K562 (cell line): ENCODE measurements around the gene EPHB1. TPM values are rescaled to one million over a fixed set of nuclear protein-coding genes. Genes with fewer than 3 reads are reported as not detected.

Experiments used
- ATF2 ChIP-seq: sonication (generic); formaldehyde crosslinking; IDR thresholded peaks from 2 replicates; pipeline ENCODE4 v1.8.1; 2022; ENCODE audit warnings: missing genetic modification reagents
- CHD7 ChIP-seq: fragments of 200-600 bp; sonication (generic); IDR thresholded peaks from one replicate; pipeline ENCODE4 v1.6.1; 2012; ENCODE audit warnings: mild to moderate bottlenecking, low read depth, low read length, inconsistent platforms
- ETV1 ChIP-seq: fragments of 450-650 bp; conservative IDR thresholded peaks from 2 replicates; pipeline ENCODE4 v1.6.1; 2016; ENCODE audit warnings: missing genetic modification characterization, control low read depth, low read depth, missing compliant biosample characterization
- SMAD1 ChIP-seq: fragments of 150-350 bp; IDR thresholded peaks from 2 replicates; pipeline ENCODE4 v1.6.1; 2014; ENCODE audit warnings: low read length, low read depth; ENCODE audit not compliant: partially characterized antibody
- ZFX ChIP-seq: sonication (generic); formaldehyde crosslinking; IDR thresholded peaks from 2 replicates; pipeline ENCODE4 v1.8.0; 2022; ENCODE audit warnings: mild to moderate bottlenecking, missing genetic modification reagents, moderate library complexity
- polyA plus RNA-seq, 8 experiments: library from polyadenylated mRNA; depleted of rRNA in 4 of 8; stranded (reverse) in 5 of 8; unstranded in 3 of 8; fragments of >200 nt; fragmentation: Nextera tagmentation in 2 of 8; fragmentation: Illumina TruSeq in 1 of 8; extraction: Ambion mirVana in 2 of 8; extraction: Trizol in 1 of 8; gene quantifications; 2 replicates each; pipeline versions ENCODE4 v1.2.1 to v1.2.3, GENCODE V29; 2011 to 2014; ENCODE audit warnings: inconsistent platforms in 1 of 8, missing spikeins in 1 of 8
- total RNA-seq, 7 experiments: library from RNA; depleted of rRNA in 6 of 7; stranded (reverse); fragments of >200 nt in 6 of 7; fragmentation: Illumina TruSeq in 2 of 7; extraction: Trizol in 2 of 7; gene quantifications; 2 replicates each; pipeline versions ENCODE4 v1.2.1 to v1.2.3, GENCODE V29; 2011 to 2021; ENCODE audit warnings: low replicate concordance in 1 of 7

EPHB1 gene
- total and polyA plus RNA-seq, 9 of the 15 experiments (the other 6 are each of a cell fraction or from before 2014, with no cell fraction given): 0.29 TPM; not detected in 8

GRCh38 chr3:134934933-134935332 lies 139.9 kb downstream of the EPHB1 start (continued):
- TF ChIP-seq CHD7: no peak
- TF ChIP-seq ETV1 (tag): no peak
- no peak for TF ChIP-seq SMAD1
- TF ChIP-seq ZFX (CRISPR knock-in tag): no peak
- TF ChIP-seq ATF2 (CRISPR knock-in tag): no peak
